MM.1S (cell line): Measurements from ENCODE around the gene UBASH3A.

Experiments used
- EZH2phosphoT487 ChIP-seq: fragments of 300-600 bp; sonication (generic); IDR thresholded peaks from 2 replicates; pipeline ENCODE4 v1.6.1; 2018; ENCODE audit warnings: antibody characterized with exemption, low read length
- TF ChIP-seq, protein P1 (sequence below): fragments of 300-600 bp; sonication (generic); IDR thresholded peaks from 2 replicates; pipeline ENCODE4 v1.5.1; 2016; ENCODE audit warnings: antibody characterized with exemption, low read length, mixed read lengths

DNA sequence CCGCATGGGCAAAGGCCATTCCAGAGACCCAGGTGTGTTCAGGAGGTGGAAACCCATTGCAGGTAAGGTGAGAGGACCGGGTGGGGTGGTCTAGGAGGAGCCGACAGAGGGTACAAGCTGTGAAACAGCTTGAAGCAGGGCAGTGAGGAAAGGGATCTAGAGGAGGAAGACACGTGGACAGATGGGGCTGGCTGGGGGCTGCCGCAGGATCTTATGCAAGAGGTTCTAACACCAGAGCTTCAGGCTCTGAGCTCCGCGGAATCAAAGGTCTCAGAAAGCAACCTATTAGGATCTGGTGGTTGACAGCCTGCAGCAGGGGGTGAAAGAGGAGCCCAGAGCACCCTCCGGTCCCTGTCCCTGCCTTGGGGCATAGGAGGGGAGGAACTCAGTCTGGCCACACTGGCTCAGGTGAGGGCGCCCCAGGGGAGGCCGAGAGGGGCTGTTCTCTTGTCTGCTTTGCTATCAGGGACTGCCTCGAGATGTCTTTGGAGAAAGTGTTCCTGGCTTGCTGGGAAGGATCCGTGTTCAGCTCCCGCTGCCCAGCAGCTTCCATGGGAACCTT, 39.3 kb upstream of the UBASH3A start:
- TF ChIP-seq, protein P1, sequence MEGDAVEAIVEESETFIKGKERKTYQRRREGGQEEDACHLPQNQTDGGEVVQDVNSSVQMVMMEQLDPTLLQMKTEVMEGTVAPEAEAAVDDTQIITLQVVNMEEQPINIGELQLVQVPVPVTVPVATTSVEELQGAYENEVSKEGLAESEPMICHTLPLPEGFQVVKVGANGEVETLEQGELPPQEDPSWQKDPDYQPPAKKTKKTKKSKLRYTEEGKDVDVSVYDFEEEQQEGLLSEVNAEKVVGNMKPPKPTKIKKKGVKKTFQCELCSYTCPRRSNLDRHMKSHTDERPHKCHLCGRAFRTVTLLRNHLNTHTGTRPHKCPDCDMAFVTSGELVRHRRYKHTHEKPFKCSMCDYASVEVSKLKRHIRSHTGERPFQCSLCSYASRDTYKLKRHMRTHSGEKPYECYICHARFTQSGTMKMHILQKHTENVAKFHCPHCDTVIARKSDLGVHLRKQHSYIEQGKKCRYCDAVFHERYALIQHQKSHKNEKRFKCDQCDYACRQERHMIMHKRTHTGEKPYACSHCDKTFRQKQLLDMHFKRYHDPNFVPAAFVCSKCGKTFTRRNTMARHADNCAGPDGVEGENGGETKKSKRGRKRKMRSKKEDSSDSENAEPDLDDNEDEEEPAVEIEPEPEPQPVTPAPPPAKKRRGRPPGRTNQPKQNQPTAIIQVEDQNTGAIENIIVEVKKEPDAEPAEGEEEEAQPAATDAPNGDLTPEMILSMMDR, result no peak
- TF ChIP-seq EZH2phosphoT487, result no peak
